CD4-positive, alpha-beta T cell (primary cell): Measurements from ENCODE around the gene ARHGAP10. TPM values are rescaled to one million over a fixed set of nuclear protein-coding genes. Genes with fewer than 3 reads are reported as not detected.

Experiments
- ATAC-seq: fragments of 200-7000 bp; cut with Tn5 transposase; one replicate; pipeline ENCODE4 v1.10.0; 2022; ENCODE audit warnings: mild to moderate bottlenecking; ENCODE audit not compliant: poor library complexity
- CTCF ChIA-PET: fragments of 350-600 bp; sonication (Branson Sonifier 250); formaldehyde crosslinking; loops from one replicate; lab custom pipeline; 2021; ENCODE audit warnings: antibody characterized with exemption, inconsistent platforms; lab: Charles Lee
- POLR2A ChIA-PET: fragments of 350-600 bp; sonication (Branson Sonifier 250); formaldehyde crosslinking; loops from one replicate; lab custom pipeline; 2021; ENCODE audit warnings: antibody characterized with exemption, inconsistent platforms; lab: Charles Lee
- DNase-seq, 14 experiments: peaks; one replicate each; pipeline ENCODE4 v3.0.0-alpha.2; 2013 to 2020; ENCODE audit warnings: mixed read lengths in 2 of 14
- H3K27ac ChIP-seq, 2 donors: one replicate each; pipeline versions ENCODE4 v1.5.1 to v1.7.0; 2013; ENCODE audit warnings: low read length in 2 of 2, low read depth in 1 of 2, mild to moderate bottlenecking in 1 of 2
- H3K27me3 ChIP-seq, 2 experiments: 1 replicate in 1 of 2; 2 replicates in 1 of 2; pipeline versions ENCODE4 v1.6.1 to v1.7.0; 2013; ENCODE audit warnings: low read length in 2 of 2, control low read depth in 1 of 2, mild to moderate bottlenecking in 1 of 2, moderate library complexity in 1 of 2; ENCODE audit not compliant: insufficient read depth in 2 of 2, control insufficient read depth in 1 of 2
- H3K36me3 ChIP-seq: one replicate; pipeline ENCODE4 v1.6.1; 2013; ENCODE audit warnings: low read length, control low read depth; ENCODE audit not compliant: insufficient read depth
- H3K4me1 ChIP-seq: one replicate; pipeline ENCODE4 v1.6.1; 2013; ENCODE audit warnings: low read length, control low read depth; ENCODE audit not compliant: insufficient read depth
- H3K4me3 ChIP-seq: one replicate; pipeline ENCODE4 v1.5.1; 2013; ENCODE audit warnings: mild to moderate bottlenecking, low read length, moderate library complexity
- H3K9me3 ChIP-seq, 2 experiments: 1 replicate in 1 of 2; 2 replicates in 1 of 2; pipeline versions ENCODE4 v1.6.1 to v1.7.0; 2013; ENCODE audit warnings: low read length in 2 of 2, mild to moderate bottlenecking in 2 of 2, control low read depth in 1 of 2, moderate library complexity in 1 of 2; ENCODE audit not compliant: control insufficient read depth in 1 of 2, insufficient read depth in 1 of 2
- H3K27ac Mint-ChIP-seq: one replicate; pipeline ENCODE4 v1.8.0; 2020; ENCODE audit warnings: mixed read lengths
- H3K27me3 Mint-ChIP-seq: one replicate; pipeline ENCODE4 v1.8.0; 2021; ENCODE audit warnings: mixed read lengths
- H3K36me3 Mint-ChIP-seq: one replicate; pipeline ENCODE4 v1.8.0; 2021; ENCODE audit warnings: low read depth, mixed read lengths
- H3K4me1 Mint-ChIP-seq: one replicate; pipeline ENCODE4 v1.8.0; 2021; ENCODE audit warnings: low read depth, mixed read lengths
- H3K4me3 Mint-ChIP-seq: one replicate; pipeline ENCODE4 v1.8.0; 2020; ENCODE audit warnings: mild to moderate bottlenecking, mixed read lengths
- H3K9me3 Mint-ChIP-seq: one replicate; pipeline ENCODE4 v1.8.0; 2020; ENCODE audit warnings: mixed read lengths
- CTCF ChIP-seq: fragments of 200-600 bp; IDR thresholded peaks from one replicate; pipeline ENCODE4 v1.8.0; 2022; ENCODE audit warnings: antibody characterized with exemption, mild to moderate bottlenecking
- intact Hi-C, 2 experiments: fragments of 100-400 bp; cut with DNase I in 1 of 2; cut with micrococcal nuclease in 1 of 2; formaldehyde crosslinking; loops; one replicate each; pipeline versions ENCODE4 v1.15.1 to v1.9.0; 2023 to 2025; cut with DNase I, micrococcal nuclease
- total RNA-seq, 174 experiments: library from RNA in 2 of 174; stranded (reverse) in 2 of 174; gene quantifications; one replicate each; pipeline ENCODE4 v1.2.3 and lab custom pipeline; 2021 to 2026

The ARHGAP10 gene
- total RNA-seq, 2 experiments from 2014 or later, result 5.6 to 5.7 TPM

GRCh38 chr4:147764337-147764736 lies 32.4 kb downstream of the ARHGAP10 start:
- Mint-ChIP-seq H3K9me3 (no peaks in the 10 kb centered on the region), H3K36me3 (no peaks in the 10 kb centered on the region), H3K4me3 (no peak overlapping the region), H3K27ac (no peak overlapping the region), H3K27me3 (no peaks in the 10 kb centered on the region), H3K4me1 (no peaks in the 10 kb centered on the region)
- Histone ChIP-seq H3K9me3 (no peaks in the 10 kb centered on the region), H3K27me3 (no peaks in the 10 kb centered on the region), H3K4me1 (no peaks in the 10 kb centered on the region), H3K27ac (no peak overlapping the region), H3K36me3 (no peaks in the 10 kb centered on the region), H3K4me3 (no peak overlapping the region)
- ATAC-seq, result no peak
- intact Hi-C loops, result no loop called here
- no peak for TF ChIP-seq CTCF
- CTCF ChIA-PET, result no interaction called here
- POLR2A ChIA-PET, result no interaction called here
- DNase-seq, result no peak

GRCh38 chr4:147765121-147765529 lies 33.2 kb downstream of the ARHGAP10 start:
- H3K4me1 Mint-ChIP-seq, result no peaks in the 10 kb centered on the region
- no peak overlapping the region for H3K27ac Mint-ChIP-seq
- H3K4me3 Mint-ChIP-seq, result no peak overlapping the region
- intact Hi-C loops, result loop anchor here in 1 of 2 experiments (1.0 kb wide), 1 partner anchor 29 kb away; no protein-coding TSS in a partner anchor
- no peaks in the 10 kb centered on the region for H3K9me3 Mint-ChIP-seq
- CTCF ChIA-PET, result no interaction called here
- Histone ChIP-seq H3K4me1 (no peaks in the 10 kb centered on the region), H3K36me3 (no peaks in the 10 kb centered on the region), H3K4me3 (no peak overlapping the region), H3K9me3 (no peaks in the 10 kb centered on the region), H3K27me3 (no peaks in the 10 kb centered on the region), H3K27ac (no peak overlapping the region)
- no peaks in the 10 kb centered on the region for H3K36me3 Mint-ChIP-seq
- no peak for TF ChIP-seq CTCF
- POLR2A ChIA-PET, result no interaction called here
- ATAC-seq, result no peak
- no peak for DNase-seq
- H3K27me3 Mint-ChIP-seq, result no peaks in the 10 kb centered on the region

GRCh38 chr4:147768113-147768512 lies 36.2 kb downstream of the ARHGAP10 start:
- Histone ChIP-seq H3K4me3 (no peak overlapping the region), H3K27ac (no peak overlapping the region), H3K36me3 (no peaks in the 10 kb centered on the region), H3K27me3 (no peaks in the 10 kb centered on the region), H3K4me1 (no peaks in the 10 kb centered on the region), H3K9me3 (no peaks in the 10 kb centered on the region)
- no peaks in the 10 kb centered on the region for H3K9me3 Mint-ChIP-seq
- intact Hi-C loops, result no loop called here
- no peak overlapping the region for H3K4me3 Mint-ChIP-seq
- H3K27me3 Mint-ChIP-seq, result no peaks in the 10 kb centered on the region
- DNase-seq, result peak in 2 of 14 experiments; percentile 42 to 49
- no peak overlapping the region for H3K27ac Mint-ChIP-seq
- no peak for TF ChIP-seq CTCF
- no peaks in the 10 kb centered on the region for H3K36me3 Mint-ChIP-seq
- ATAC-seq, result no peak
- ChIA-PET POLR2A (interaction anchor here (0.6 kb wide), 1 partner anchor 148 kb away, joined by 3 read pairs; no protein-coding TSS in a partner anchor), CTCF (interaction anchor here (0.6 kb wide), 2 partner anchors 46 to 501 kb away, joined by 3 to 4 read pairs; no protein-coding TSS in a partner anchor)
- H3K4me1 Mint-ChIP-seq, result no peaks in the 10 kb centered on the region
